OCI-LY1 (cell line): ENCODE measurements around the gene SMARCAD1.

Experiments used
- H2AFZ ChIP-seq: fragments of 200-600 bp; sonication (generic), shearing (Covaris generic); 2 replicates; pipeline ENCODE4 v1.6.0; 2014; ENCODE audit warnings: antibody characterized with exemption, mild to moderate bottlenecking, low read length
- H3F3A ChIP-seq: fragments of 200-600 bp; sonication (generic), shearing (Covaris generic); 2 replicates; pipeline ENCODE4 v1.6.0; 2014; ENCODE audit warnings: mild to moderate bottlenecking, antibody characterized with exemption, low read length, moderate library complexity; ENCODE audit not compliant: insufficient read depth
- H3K27ac ChIP-seq: fragments of 200-600 bp; sonication (generic); 2 replicates; pipeline ENCODE4 v1.5.1; 2014; ENCODE audit warnings: low read length, mixed run types, mild to moderate bottlenecking, low read depth; ENCODE audit not compliant: poor library complexity, severe bottlenecking
- H3K27me3 ChIP-seq: fragments of 200-600 bp; sonication (generic); 2 replicates; pipeline ENCODE4 v1.6.0; 2014; ENCODE audit warnings: antibody characterized with exemption, mild to moderate bottlenecking, low read length, moderate library complexity; ENCODE audit not compliant: insufficient read depth
- H3K36me3 ChIP-seq: fragments of 200-600 bp; sonication (generic); 2 replicates; pipeline ENCODE4 v1.6.1; 2014; ENCODE audit warnings: mild to moderate bottlenecking, antibody characterized with exemption, low read length, moderate library complexity, mixed read lengths; ENCODE audit not compliant: insufficient read depth
- H3K4me1 ChIP-seq: fragments of 200-600 bp; sonication (generic); 2 replicates; pipeline ENCODE4 v1.5.1; 2014; ENCODE audit warnings: mild to moderate bottlenecking, low read length, moderate library complexity; ENCODE audit not compliant: insufficient read depth, severe bottlenecking
- H3K4me2 ChIP-seq: fragments of 200-600 bp; sonication (generic), shearing (Covaris generic); 2 replicates; pipeline ENCODE4 v1.6.1; 2014; ENCODE audit warnings: low read length
- H3K4me3 ChIP-seq: fragments of 200-600 bp; sonication (generic); 2 replicates; pipeline ENCODE4 v1.5.1; 2014; ENCODE audit warnings: low read length, low read depth, mild to moderate bottlenecking, mixed read lengths; ENCODE audit not compliant: poor library complexity, severe bottlenecking
- H3K79me2 ChIP-seq: fragments of 200-600 bp; shearing (Covaris generic); 2 replicates; pipeline ENCODE4 v1.6.1; 2016; ENCODE audit warnings: mixed run types, low read length, mixed read lengths; ENCODE audit not compliant: insufficient read depth
- H3K9ac ChIP-seq: fragments of 200-600 bp; sonication (generic), shearing (Covaris generic); 2 replicates; pipeline ENCODE4 v1.6.1; 2014; ENCODE audit warnings: mild to moderate bottlenecking, low read length, mixed read lengths
- H3K9me2 ChIP-seq: fragments of 200-600 bp; sonication (generic), shearing (Covaris generic); 2 replicates; pipeline ENCODE4 v1.6.1; 2014; ENCODE audit warnings: low read depth, mild to moderate bottlenecking, low read length, mixed read lengths
- H3K9me3 ChIP-seq: fragments of 200-600 bp; shearing (Covaris generic); 2 replicates; pipeline ENCODE4 v1.6.1; 2014; ENCODE audit warnings: low read length, mixed read lengths
- H4K20me1 ChIP-seq: fragments of 200-600 bp; sonication (generic), shearing (Covaris generic); 2 replicates; pipeline ENCODE4 v1.6.0; 2016; ENCODE audit warnings: mild to moderate bottlenecking, low read length; ENCODE audit not compliant: insufficient read depth
- EZH2 ChIP-seq: fragments of 200-600 bp; sonication (generic), shearing (Covaris generic); IDR thresholded peaks from 2 replicates; pipeline ENCODE4 v1.8.0; 2017; ENCODE audit warnings: borderline replicate concordance, mixed run types, mild to moderate bottlenecking, antibody characterized with exemption, low read length, moderate library complexity, mixed read lengths
- TF ChIP-seq, protein P1 (sequence below): fragments of 200-600 bp; sonication (generic), shearing (Covaris generic); IDR thresholded peaks from 2 replicates; pipeline ENCODE4 v1.5.1; 2017; ENCODE audit warnings: mild to moderate bottlenecking, antibody characterized with exemption, low read length, moderate library complexity, mixed read lengths

Gene SMARCAD1

DNA sequence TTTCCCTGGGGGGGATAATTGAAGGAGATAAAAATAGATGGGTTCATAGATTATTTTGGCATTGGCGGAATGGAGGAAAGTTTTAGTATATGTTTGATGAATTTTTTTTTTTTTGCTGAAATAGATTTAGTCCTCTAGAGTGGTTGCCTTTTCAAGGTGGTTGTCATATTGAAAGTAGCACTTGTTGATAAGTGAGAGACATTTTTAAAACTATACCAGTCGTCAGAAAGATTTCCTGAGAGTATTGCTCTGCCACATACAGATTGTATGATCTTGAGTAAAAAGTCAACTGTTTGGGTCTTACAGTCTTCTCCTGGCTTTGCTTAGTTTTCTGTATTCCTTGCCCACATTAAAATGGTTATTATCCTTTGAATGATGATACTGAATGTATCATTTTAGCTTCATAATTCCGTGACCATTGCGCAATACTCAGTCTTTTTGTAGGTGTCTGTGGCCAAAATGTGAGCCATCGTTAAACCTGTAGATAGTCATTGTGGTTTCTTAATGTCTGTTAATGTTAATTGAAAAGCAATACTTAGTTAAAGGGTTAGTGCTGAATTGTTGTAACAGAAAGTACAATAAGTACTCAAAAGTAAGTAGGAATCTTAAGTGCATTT is 7.1 kb downstream of the SMARCAD1 start:
- H3F3A ChIP-seq = no peaks in the 10 kb centered on the region
- no peaks in the 10 kb centered on the region for H3K9me3 ChIP-seq
- H3K4me1 ChIP-seq = peaks cover 1% of the 10 kb centered on the region
- H3K4me2 ChIP-seq = no peak overlapping the region
- no peaks in the 10 kb centered on the region for H3K27me3 ChIP-seq
- no peaks in the 10 kb centered on the region for H4K20me1 ChIP-seq
- H3K4me3 ChIP-seq = no peak overlapping the region
- H3K9ac ChIP-seq = no peak overlapping the region
- TF ChIP-seq EZH2 = no peak
- TF ChIP-seq, protein P1, sequence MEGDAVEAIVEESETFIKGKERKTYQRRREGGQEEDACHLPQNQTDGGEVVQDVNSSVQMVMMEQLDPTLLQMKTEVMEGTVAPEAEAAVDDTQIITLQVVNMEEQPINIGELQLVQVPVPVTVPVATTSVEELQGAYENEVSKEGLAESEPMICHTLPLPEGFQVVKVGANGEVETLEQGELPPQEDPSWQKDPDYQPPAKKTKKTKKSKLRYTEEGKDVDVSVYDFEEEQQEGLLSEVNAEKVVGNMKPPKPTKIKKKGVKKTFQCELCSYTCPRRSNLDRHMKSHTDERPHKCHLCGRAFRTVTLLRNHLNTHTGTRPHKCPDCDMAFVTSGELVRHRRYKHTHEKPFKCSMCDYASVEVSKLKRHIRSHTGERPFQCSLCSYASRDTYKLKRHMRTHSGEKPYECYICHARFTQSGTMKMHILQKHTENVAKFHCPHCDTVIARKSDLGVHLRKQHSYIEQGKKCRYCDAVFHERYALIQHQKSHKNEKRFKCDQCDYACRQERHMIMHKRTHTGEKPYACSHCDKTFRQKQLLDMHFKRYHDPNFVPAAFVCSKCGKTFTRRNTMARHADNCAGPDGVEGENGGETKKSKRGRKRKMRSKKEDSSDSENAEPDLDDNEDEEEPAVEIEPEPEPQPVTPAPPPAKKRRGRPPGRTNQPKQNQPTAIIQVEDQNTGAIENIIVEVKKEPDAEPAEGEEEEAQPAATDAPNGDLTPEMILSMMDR = no peak
- H2AFZ ChIP-seq = no peak overlapping the region
- H3K27ac ChIP-seq = no peak overlapping the region
- H3K79me2 ChIP-seq = peaks cover 45% of the 10 kb centered on the region
- H3K9me2 ChIP-seq = no peaks in the 10 kb centered on the region
- H3K36me3 ChIP-seq = peaks cover 88% of the 10 kb centered on the region

DNA sequence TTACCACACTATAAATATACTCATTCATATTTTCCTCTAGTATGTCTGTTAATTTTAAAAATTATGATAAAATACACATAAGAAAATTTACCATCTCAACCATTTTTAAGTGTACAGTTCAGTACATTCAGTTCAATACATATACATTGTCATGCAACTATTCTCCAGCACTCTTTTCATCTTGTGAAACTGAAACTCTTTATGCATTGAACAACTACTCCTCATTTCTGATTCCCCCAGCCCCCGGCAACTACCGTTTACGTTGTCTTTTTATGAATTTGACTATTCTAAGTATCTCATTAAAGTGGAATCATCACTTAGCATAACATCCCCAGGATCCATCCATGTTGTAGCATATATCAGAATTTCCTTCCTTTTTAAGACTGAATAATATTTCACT is 8.7 kb downstream of the SMARCAD1 start:
- H2AFZ ChIP-seq = no peak overlapping the region
- no peaks in the 10 kb centered on the region for H3K4me1 ChIP-seq
- no peaks in the 10 kb centered on the region for H3F3A ChIP-seq
- H3K4me3 ChIP-seq = no peak overlapping the region
- peaks cover 41% of the 10 kb centered on the region for H3K79me2 ChIP-seq
- H3K9me2 ChIP-seq = no peaks in the 10 kb centered on the region
- no peak overlapping the region for H3K9ac ChIP-seq
- no peak overlapping the region for H3K4me2 ChIP-seq
- TF ChIP-seq, protein P1 = no peak
- no peak for TF ChIP-seq EZH2
- H4K20me1 ChIP-seq = no peaks in the 10 kb centered on the region
- H3K27me3 ChIP-seq = no peaks in the 10 kb centered on the region
- H3K9me3 ChIP-seq = no peaks in the 10 kb centered on the region
- H3K27ac ChIP-seq = no peak overlapping the region
- peaks cover 87% of the 10 kb centered on the region for H3K36me3 ChIP-seq

DNA sequence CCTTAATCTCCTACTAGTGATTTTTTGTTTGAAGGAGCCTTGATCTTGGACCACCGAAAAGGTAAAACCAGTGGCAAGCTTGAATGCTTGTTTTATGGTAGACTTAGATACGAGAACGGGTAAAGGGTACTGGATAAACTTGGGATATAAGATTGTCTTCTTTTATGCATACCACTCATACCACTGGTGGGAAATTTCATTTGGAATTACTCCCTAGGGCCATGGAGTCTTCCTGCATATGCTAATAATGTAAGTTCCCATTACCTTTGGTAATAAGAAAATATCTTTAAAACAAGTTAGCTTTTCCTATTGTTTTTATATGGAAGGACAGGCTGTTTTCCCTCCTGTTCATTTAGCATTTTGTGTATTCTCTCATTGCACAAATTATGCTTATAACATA is 11.7 kb downstream of the SMARCAD1 start:
- no peak overlapping the region for H3K4me2 ChIP-seq
- peaks cover 71% of the 10 kb centered on the region for H3K36me3 ChIP-seq
- no peak for TF ChIP-seq EZH2
- TF ChIP-seq, protein P1 = no peak
- no peak overlapping the region for H3K27ac ChIP-seq
- H3K79me2 ChIP-seq = peaks cover 45% of the 10 kb centered on the region
- no peaks in the 10 kb centered on the region for H3K4me1 ChIP-seq
- H3K9ac ChIP-seq = no peak overlapping the region
- H3K4me3 ChIP-seq = no peak overlapping the region
- H2AFZ ChIP-seq = no peak overlapping the region
- H3K9me2 ChIP-seq = no peaks in the 10 kb centered on the region
- H3K9me3 ChIP-seq = no peaks in the 10 kb centered on the region
- no peaks in the 10 kb centered on the region for H4K20me1 ChIP-seq
- no peaks in the 10 kb centered on the region for H3F3A ChIP-seq
- no peaks in the 10 kb centered on the region for H3K27me3 ChIP-seq
